Stimulated activated CD8-positive, alpha-beta memory T cell treated with anti-CD3 and anti-CD28 coated beads, Interleukin-7, amount 100 ng/mL, for 1 hour (primary cell): ENCODE data around the gene INO80E.

Experiments used
- DNase-seq, 2 donors: peaks; one replicate each; pipeline ENCODE4 v3.0.0-alpha.2; 2020; ENCODE audit warnings: low read depth in 2 of 2

INO80E gene

DNA sequence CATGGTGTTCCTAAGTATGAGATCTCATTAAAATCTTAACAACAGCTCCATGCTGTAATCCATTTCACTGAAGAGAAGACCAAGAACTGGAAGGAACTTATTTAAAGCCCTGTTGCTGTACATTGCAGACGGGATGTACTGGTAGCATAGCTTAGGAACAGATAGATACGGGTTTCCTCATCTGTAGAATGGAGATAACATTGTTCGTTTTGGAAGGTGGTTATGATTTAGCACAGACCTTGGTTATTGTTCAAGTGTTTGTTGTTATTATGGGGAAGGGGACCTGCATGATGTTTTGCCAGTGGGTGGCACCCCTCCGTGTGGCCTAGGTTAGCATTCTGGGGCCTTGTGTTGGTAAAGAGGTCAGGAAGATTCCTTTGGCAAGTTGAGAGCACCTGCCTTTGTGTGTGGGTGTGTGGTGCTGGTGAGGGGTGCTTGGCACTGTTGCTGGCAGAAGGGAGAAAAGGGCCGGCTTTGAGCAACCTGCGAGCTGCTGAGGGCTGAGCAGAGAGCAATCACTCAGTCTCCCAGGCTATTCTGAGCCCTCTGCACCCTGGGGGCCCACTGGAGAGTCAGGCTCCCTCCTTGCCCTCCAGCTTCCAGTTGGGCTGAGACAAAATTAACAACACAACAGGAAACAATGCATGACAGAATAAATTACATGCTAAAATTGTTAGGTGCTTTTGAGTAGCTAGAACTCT, 20.1 kb upstream of the INO80E start:
- no peak for DNase-seq

DNA sequence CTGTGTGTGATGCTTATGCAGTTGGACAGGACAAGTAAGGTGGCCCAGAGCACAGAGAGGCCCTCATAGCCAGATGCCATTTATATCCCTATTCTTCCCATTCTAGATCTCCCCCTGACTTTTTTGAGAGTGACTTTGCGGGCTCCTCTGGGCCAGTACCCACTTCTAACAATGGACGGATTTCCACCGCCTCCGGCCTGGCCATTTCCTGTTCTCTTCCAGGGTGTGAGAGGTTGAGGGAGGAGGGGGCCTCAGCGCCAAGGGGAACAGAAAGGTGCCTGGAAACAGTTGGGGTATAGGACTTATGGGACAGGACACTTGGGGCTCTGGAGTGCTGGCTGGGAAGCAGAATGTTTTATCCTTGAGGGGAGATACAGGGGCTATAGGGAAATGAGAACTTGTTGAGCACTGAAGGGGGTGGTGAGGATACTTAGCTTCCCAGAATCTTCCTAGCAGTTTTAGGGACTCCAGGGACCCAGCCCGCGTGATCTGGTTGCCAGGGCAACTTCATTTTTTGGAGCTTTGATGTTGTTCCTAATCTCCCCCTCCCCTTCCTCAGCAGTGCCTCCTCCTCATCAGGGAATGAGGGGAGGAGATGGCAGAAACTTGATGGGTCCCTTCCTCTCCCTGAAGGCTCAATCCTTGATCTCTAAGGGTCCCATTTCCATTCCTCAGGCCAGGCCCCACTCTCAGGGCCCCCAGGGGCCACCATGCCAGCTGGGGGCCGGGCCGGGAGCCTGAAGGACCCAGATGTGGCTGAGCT, 18.8 kb upstream of the INO80E start:
- no peak for DNase-seq

DNA sequence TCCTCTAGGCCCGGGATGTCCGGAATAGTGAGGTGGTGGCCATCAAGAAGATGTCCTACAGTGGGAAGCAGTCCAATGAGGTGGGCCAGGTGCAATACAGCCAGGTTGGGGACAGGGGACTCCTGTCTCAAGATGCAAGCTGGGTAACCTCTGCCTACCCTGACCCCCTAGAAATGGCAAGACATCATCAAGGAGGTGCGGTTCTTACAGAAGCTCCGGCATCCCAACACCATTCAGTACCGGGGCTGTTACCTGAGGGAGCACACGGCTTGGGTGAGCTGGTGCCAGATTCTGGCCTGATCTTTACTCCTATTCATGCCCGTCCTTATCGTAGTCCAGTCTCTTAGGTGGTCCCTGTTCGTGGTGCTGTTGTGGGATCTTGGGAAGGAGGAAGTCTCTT, 18.0 kb upstream of the INO80E start:
- no peak for DNase-seq

DNA sequence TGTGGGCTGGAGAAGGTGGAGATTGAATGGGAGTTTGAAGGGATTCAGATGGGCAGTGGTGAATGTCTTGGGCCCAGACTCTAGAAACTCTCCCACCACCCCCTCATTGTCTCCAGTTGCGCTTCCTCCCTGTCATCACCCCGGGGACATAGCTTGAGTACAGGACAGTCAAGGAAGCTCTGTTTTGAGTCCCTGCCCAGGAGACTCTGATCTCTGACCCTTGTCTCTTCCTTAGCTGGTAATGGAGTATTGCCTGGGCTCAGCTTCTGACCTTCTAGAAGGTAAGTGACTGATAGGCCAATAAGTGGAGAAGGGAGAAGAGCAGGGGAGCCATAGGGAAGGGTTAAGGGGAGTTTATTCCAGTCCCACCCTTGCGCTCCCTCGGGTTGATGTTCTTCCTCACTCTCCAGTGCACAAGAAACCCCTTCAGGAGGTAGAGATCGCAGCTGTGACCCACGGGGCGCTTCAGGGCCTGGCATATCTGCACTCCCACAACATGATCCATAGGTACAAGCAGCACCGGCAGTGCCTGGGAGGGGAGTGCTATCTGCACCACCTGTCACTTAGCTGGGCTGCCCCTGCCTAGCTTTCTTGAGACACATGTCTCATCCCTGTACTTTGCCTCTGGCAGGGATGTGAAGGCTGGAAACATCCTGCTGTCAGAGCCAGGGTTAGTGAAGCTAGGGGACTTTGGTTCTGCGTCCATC, 17.3 kb upstream of the INO80E start:
- DNase-seq: no peak

DNA sequence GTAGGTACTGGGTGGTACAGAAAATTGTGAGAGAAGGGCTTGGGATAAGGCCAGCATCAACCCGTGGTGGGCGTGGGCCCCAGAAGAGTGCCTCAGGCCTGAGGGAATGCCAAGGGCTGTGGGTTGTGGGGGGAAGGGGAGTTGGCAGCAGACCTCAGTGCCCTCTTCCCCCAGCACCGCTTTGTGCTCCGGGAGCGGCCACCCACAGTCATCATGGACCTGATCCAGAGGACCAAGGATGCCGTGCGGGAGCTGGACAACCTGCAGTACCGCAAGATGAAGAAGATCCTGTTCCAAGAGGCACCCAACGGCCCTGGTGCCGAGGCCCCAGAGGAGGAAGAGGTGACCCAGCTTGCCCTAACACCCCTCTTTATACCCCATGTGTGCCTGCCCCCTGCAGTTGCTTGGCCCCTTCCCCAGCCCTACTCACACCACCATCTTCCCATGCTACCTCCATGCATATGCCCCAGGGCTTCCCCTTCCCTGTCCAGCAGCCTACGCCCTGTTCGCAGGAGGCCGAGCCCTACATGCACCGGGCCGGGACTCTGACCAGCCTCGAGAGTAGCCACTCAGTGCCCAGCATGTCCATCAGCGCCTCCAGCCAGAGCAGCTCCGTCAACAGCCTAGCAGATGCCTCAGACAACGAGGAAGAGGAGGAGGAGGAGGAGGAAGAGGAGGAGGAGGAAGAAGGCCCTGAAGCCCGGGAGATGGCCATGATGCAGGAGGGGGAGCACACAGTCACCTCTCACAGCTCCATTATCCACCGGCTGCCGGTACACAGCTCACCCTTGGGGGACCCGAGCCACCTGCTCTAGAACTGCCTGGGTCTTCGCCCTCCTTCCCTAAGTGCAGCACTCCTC, 13.3 kb upstream of the INO80E start:
- no peak for DNase-seq

DNA sequence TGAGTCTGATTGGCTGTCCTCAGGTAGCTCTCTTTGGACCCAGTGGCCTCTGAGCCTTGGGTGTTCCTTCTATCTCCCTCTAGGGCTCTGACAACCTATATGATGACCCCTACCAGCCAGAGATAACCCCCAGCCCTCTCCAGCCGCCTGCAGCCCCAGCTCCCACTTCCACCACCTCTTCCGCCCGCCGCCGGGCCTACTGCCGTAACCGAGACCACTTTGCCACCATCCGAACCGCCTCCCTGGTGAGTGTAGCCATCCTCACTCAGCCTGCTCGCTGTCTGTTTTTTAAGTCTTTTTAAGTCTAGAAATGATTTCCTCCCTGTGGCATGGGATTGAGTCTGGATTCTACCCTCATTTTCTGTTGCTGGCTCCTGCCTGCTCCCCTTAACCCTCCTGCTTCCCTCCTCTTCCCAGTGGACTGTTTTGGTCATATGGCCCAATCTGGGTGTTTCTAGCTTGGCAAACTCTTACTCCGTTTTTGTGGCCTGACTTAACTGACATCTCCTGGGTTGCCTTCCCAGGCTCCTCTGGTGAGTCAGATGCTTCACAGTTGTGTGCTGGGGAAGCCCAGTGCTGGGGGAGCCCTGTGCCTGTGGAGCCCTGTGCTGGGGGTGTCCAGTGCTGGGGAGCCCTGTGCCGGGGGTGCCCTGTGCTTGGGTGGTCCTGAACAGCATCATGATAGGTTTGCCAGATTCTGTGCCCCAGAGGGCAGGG, 12.5 kb upstream of the INO80E start:
- no peak for DNase-seq

DNA sequence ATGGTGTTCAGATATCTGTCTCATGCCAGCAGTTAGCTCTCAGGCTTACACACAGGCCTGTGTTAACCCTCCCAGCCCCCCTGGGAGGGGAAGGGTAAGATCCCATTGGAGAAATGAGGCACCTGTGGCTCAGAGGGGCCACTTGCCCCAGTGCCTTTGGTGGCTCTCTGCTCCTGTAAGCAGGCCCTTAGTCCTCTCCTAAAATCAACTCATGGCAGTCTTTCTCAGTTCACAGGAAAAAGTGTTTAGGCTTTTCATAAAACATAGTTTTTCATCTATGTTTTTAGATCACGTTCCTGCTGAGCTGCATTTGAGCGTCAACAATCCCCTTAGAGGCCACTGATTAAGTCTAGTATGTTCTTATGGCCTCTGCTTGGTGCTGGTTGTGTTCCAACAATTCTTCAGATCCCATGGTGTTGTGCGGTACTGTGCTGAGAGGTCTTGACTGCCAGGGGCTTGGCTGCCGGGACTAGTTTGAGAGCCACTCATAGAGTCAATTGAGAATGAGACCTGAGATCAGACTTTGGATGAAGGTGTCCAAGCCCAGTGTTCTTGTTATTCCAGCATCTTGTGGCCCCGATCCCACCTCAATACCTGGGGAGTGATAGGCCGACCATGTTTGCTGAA, 11.8 kb upstream of the INO80E start:
- no peak for DNase-seq

DNA sequence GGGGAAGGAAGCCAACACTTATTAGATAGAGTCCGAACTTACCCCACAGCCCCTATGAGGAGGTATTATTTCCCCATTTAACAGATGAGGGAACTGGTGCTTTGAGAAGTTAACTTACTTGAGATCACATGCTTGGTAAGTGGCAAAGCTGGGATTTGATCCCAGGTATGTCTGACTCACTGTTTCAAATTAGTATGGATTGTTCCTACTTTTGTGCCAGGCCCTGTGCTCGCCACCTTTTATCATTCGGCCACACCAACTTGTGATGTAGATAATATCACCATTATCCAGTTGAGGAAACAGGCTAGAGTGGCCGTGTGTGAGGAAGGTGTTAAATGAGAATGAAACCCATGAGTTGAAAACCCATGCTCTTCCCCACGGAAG, 11.3 kb upstream of the INO80E start:
- no peak for DNase-seq

DNA sequence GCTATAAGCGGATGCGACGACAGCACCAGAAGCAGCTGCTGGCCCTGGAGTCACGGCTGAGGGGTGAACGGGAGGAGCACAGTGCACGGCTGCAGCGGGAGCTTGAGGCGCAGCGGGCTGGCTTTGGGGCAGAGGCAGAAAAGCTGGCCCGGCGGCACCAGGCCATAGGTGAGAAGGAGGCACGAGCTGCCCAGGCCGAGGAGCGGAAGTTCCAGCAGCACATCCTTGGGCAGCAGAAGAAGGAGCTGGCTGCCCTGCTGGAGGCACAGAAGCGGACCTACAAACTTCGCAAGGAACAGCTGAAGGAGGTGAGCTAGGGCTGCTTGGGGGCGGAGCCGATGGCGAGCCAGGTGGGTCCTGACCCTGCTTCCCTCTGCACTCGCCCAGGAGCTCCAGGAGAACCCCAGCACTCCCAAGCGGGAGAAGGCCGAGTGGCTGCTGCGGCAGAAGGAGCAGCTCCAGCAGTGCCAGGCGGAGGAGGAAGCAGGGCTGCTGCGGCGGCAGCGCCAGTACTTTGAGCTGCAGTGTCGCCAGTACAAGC, 10.7 kb upstream of the INO80E start:
- no peak for DNase-seq

DNA sequence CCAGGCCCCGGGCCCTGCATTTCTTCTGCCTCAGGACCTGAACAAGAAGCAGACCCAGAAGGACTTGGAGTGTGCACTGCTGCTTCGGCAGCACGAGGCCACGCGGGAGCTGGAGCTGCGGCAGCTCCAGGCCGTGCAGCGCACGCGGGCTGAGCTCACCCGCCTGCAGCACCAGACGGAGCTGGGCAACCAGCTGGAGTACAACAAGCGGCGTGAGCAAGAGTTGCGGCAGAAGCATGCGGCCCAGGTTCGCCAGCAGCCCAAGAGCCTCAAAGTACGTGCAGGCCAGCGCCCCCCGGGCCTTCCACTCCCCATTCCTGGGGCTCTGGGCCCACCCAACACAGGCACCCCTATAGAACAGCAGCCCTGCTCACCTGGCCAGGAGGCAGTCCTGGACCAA, 9.8 kb upstream of the INO80E start:
- DNase-seq: no peak

DNA sequence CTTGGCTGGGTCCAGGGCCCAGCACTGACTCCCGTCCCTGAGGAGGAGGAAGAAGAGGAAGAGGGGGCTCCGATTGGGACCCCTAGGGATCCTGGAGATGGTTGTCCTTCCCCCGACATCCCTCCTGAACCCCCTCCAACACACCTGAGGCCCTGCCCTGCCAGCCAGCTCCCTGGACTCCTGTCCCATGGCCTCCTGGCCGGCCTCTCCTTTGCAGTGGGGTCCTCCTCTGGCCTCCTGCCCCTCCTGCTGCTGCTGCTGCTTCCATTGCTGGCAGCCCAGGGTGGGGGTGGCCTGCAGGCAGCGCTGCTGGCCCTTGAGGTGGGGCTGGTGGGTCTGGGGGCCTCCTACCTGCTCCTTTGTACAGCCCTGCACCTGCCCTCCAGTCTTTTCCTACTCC, 9.1 kb upstream of the INO80E start:
- DNase-seq: no peak

DNA sequence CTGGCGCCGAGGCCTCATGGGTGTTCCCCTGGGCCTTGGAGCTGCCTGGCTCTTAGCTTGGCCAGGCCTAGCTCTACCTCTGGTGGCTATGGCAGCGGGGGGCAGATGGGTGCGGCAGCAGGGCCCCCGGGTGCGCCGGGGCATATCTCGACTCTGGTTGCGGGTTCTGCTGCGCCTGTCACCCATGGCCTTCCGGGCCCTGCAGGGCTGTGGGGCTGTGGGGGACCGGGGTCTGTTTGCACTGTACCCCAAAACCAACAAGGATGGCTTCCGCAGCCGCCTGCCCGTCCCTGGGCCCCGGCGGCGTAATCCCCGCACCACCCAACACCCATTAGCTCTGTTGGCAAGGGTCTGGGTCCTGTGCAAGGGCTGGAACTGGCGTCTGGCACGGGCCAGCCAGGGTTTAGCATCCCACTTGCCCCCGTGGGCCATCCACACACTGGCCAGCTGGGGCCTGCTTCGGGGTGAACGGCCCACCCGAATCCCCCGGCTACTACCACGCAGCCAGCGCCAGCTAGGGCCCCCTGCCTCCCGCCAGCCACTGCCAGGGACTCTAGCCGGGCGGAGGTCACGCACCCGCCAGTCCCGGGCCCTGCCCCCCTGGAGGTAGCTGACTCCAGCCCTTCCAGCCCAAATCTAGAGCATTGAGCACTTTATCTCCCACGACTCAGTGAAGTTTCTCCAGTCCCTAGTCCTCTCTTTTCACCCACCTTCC, 8.5 kb upstream of the INO80E start:
- no peak for DNase-seq

DNA sequence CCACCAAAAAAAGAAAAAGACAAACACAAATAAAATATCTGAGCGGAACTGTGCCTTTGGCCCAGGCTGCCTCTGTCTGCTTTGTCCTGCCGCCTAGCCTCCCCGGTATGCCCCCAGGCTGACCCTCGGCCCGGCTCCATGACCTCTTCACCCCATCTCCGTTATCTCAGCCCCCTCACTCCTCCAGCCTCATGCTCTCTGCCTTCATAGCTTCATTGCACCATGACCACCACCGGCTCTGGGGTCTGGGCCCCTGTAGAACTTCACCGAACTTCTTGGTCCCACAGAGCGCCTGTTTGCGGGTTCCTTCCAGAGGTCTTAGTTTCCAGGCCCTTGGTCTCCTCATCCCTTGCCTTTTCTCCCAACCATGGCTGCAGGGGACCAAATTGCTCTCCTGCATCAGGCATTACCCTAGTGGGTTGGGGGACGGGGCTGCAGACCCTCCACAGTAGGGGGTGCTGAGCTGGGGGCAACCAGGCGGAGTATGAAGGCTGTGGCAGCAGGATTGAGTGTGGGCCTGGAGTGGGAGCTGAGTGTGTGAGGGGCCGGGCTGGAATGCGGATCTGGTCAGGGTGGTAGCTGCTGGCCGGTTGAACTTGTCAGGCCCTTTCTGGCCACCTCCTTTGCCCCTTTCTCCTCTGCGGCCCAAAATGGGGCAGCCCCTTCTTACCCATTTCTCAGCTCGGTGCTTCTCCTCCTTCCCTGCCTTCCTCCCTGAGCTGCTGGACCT, 7.5 kb upstream of the INO80E start:
- DNase-seq: no peak

DNA sequence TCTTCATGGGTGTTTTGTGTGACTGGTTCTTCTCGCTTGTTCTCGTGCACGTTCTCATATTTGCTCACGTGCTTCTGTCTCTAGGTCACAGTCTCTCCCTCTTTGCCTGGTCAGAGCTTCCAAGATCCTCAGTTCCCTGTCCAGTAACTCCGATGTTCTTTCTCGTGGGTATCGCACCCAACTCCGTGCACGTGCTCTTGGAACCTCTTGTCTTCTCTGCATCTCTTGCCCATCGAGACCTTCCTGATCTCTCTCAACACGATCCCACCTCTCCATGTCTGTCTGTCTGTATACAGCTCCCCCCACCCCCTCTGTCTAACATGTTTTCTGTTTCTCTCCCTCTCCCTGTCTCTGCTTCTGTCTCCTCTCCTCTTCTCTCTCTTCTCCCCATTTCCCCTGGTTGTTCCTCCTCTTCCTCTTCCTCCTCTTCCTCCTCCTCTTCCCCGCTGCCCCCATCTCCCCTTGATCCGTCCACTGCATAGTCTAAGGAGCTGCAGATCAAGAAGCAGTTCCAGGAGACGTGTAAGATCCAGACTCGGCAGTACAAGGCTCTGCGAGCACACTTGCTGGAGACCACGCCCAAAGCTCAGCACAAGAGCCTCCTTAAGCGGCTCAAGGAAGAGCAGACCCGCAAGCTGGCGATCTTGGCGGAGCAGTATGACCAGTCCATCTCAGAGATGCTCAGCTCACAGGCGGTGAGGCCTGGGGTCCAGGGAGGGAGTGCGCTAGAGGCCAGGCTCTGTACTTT, 6.8 kb upstream of the INO80E start:
- DNase-seq: no peak

DNA sequence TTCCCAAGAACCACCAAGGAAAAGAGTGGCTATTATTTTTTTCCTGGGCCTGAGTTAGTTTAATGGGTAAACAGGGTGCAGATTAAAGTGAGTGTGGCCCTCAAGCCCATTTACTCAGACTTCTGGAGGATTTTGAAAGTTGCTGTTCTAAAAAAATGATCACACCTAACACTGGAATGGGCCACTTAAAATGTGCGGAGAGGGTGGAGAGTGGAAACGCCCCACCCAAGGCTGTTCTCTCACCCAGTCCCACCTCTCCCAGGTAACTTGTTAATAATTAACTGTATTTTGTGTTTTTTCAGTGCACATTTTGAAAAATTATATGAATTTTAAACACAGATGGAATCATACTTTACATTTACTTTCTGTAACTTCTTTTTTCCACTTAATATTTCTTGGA, 6.0 kb upstream of the INO80E start:
- no peak for DNase-seq

DNA sequence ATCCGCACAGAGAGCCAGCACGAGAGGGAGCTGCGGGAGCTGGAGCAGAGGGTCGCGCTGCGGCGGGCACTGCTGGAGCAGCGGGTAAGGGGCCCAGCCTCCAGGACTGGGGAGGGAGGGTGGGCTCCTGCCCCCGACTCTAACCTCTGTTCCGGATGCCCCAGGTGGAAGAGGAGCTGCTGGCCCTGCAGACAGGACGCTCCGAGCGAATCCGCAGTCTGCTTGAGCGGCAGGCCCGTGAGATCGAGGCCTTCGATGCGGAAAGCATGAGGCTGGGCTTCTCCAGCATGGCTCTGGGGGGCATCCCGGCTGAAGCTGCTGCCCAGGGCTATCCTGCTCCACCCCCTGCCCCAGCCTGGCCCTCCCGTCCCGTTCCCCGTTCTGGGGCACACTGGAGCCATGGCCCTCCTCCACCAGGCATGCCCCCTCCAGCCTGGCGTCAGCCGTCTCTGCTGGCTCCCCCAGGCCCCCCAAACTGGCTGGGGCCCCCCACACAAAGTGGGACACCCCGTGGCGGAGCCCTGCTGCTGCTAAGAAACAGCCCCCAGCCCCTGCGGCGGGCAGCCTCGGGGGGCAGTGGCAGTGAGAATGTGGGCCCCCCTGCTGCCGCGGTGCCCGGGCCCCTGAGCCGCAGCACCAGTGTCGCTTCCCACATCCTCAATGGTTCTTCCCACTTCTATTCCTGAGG, 5.0 kb upstream of the INO80E start:
- DNase-seq: no peak

DNA sequence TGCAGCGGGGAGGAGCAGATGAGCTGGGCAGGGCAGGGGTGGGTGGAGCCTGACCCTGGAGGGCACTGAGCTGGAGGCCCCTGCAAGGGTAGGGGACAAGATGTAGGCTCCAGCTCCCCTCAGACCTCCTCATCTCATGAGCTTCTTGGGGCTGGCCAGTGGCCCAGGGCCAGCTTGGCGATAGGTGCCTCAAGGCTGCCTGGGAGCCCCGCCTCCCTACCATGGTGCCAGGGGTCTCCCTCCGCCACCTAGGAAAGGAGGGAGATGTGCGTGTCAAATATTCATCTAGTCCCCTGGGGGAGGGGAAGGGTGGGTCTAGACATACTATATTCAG, 4.5 kb upstream of the INO80E start:
- no peak for DNase-seq

DNA sequence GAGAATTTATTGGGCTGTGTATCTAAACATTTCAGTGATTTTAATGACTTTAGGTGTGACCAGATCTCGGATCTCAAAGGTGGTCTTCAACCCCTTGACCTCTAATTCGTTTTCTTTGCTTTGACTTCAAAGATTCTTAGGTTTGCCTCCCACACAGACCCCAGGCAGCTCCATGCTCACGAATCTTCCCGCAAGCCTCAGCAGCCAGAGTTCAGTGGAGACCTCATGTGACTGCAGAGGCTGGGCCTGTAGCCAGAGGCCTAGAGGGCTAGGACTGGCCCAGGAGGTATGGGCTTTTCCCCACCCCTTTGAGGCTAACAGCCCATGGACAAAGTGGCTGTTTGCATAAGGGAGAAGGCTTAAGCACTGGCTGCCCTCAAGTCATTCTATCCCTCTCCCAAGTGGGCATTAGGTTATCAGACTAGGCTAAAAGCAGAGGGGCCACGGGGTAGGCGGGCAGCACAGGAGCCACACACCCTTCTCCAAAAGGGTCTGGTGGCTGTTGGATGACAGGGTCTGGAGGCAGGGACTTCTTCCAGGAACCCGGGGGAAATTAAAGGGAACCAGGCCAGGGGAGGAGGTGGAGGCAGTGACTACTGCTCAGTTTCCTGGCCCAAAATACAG, 3.6 kb upstream of the INO80E start:
- no peak for DNase-seq
